ENCODE data around the gene ZNF12. TPM values are rescaled to one million over a fixed set of nuclear protein-coding genes. Genes with fewer than 3 reads are reported as not detected.

Gene ZNF12
- total RNA-seq, 1 donor from 2014 or later: 14.2 TPM

- no peak overlapping the region for H3K27ac ChIP-seq (replicated peaks)
- H3K4me1 ChIP-seq: no peaks in the 10 kb centered on the region
- H3K9me3 ChIP-seq (replicated peaks): no peaks in the 10 kb centered on the region
- DNase-seq: no peak
- H3K36me3 ChIP-seq: no peaks in the 10 kb centered on the region
- no peak for TF ChIP-seq CTCF (IDR thresholded peaks at IDR 0.05; ENCODE audit: borderline replicate concordance)
- peaks cover 16% of the 10 kb centered on the region for H3K27me3 ChIP-seq (ENCODE audit: low read depth)
- no peak overlapping the region for H3K4me3 ChIP-seq
- intact Hi-C loops (cut with micrococcal nuclease): no loop called here
Observed at GRCh38 chr7:6714360-6714759, 7.6 kb upstream of the ZNF12 start.

DNA sequence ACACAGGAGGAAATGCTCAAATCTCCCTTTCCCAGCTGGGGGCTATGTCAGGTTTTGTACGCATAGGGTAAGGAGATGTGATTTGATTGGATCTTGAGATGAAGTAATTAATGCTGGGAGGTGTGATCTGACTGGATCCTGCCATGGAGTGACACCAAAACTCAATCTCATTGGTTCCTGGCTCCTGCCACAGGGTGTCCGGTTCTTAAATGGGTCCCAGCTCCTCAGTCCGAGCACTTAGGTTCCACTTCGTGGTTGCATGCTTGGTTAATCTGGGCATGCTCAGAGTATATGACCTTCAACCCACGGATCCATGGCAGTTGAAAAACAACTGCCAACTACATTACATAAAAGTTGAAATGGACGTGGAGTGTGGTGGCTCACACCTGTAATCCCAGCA is 3.1 kb upstream of the ZNF12 start:
- Histone ChIP-seq H3K36me3 (peaks cover 4% of the 10 kb centered on the region), H3K27me3 (ENCODE audit: low read depth) (no peaks in the 10 kb centered on the region), H3K9me3 (replicated peaks) (no peaks in the 10 kb centered on the region), H3K27ac (replicated peaks) (no peak overlapping the region), H3K4me3 (no peak overlapping the region), H3K4me1 (peaks cover 26% of the 10 kb centered on the region)
- no peak for DNase-seq
- no peak for TF ChIP-seq CTCF (IDR thresholded peaks at IDR 0.05; ENCODE audit: borderline replicate concordance)
- intact Hi-C loops (cut with micrococcal nuclease): no loop called here

DNA sequence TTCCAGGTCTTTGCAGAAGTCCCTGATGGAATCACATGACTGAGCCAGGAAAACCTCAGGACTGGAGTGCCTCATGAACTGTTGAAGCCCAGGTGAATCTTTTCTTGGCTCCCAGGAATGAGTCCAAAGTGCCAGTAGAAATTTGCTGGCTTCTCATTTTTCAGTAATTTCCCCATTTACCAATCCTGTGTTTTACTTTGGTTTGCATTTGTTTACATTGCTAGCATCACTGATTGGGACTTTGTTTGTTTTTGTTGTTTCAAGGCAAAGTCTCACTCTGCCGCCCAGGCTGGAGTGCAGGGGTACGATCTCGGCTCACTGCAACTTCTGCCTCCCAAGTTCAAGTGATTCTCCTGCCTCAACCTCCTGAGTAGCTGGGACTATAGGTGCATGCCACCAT is 1.6 kb upstream of the ZNF12 start:
- H3K27me3 ChIP-seq (ENCODE audit: low read depth): no peaks in the 10 kb centered on the region
- TF ChIP-seq CTCF (IDR thresholded peaks at IDR 0.05; ENCODE audit: borderline replicate concordance): no peak
- H3K4me3 ChIP-seq: no peak overlapping the region
- no peaks in the 10 kb centered on the region for H3K9me3 ChIP-seq (replicated peaks)
- intact Hi-C loops (cut with micrococcal nuclease): no loop called here
- H3K36me3 ChIP-seq: peaks cover 19% of the 10 kb centered on the region
- H3K4me1 ChIP-seq: peaks cover 41% of the 10 kb centered on the region
- DNase-seq: no peak
- H3K27ac ChIP-seq (replicated peaks): no peak overlapping the region

- no peaks in the 10 kb centered on the region for H3K9me3 ChIP-seq (replicated peaks)
- H3K4me3 ChIP-seq: peak overlapping the region; percentile 98
- peaks cover 56% of the 10 kb centered on the region for H3K4me1 ChIP-seq
- no peaks in the 10 kb centered on the region for H3K27me3 ChIP-seq (ENCODE audit: low read depth)
- intact Hi-C loops (cut with micrococcal nuclease): no loop called here
- H3K36me3 ChIP-seq: peaks cover 33% of the 10 kb centered on the region
- no peak for DNase-seq
- H3K27ac ChIP-seq (replicated peaks): peak overlapping the region; percentile 98
- no peak for TF ChIP-seq CTCF (IDR thresholded peaks at IDR 0.05; ENCODE audit: borderline replicate concordance)
Observed at GRCh38 chr7:6705959-6706665, 635 bp downstream of the ZNF12 start.

- H3K9me3 ChIP-seq (replicated peaks): peaks cover 37% of the 10 kb centered on the region
- no peaks in the 10 kb centered on the region for H3K27me3 ChIP-seq (ENCODE audit: low read depth)
- H3K27ac ChIP-seq (replicated peaks): no peak overlapping the region
- H3K4me3 ChIP-seq: no peak overlapping the region
- peaks cover 68% of the 10 kb centered on the region for H3K4me1 ChIP-seq
- no peak for DNase-seq
- H3K36me3 ChIP-seq: peaks cover 74% of the 10 kb centered on the region
- TF ChIP-seq CTCF (IDR thresholded peaks at IDR 0.05; ENCODE audit: borderline replicate concordance): no peak
- intact Hi-C loops (cut with micrococcal nuclease): no loop called here
Observed at GRCh38 chr7:6701860-6702259, 4.9 kb downstream of the ZNF12 start.

Measured in left ventricle myocardium inferior (tissue), 1 donor.